B cell (primary cell): ENCODE measurements around the gene FRMD3. TPM values are rescaled to one million over a fixed set of nuclear protein-coding genes. Genes with fewer than 3 reads are reported as not detected.

Source experiments
- ATAC-seq: fragments of 200-7000 bp; cut with Tn5 transposase; one replicate; pipeline ENCODE4 v1.10.0; 2021; ENCODE audit warnings: low read depth, mild to moderate bottlenecking, moderate number of reproducible peaks, moderate library complexity
- CTCF ChIA-PET: fragments of 350-600 bp; sonication (Branson Sonifier 250); formaldehyde crosslinking; loops from one replicate; lab custom pipeline; 2021; ENCODE audit warnings: antibody characterized with exemption, inconsistent platforms; lab: Charles Lee
- POLR2A ChIA-PET: fragments of 350-600 bp; sonication (Branson Sonifier 250); formaldehyde crosslinking; loops from one replicate; lab custom pipeline; 2021; ENCODE audit warnings: antibody characterized with exemption; lab: Charles Lee
- DNase-seq: peaks from one replicate; pipeline ENCODE4 v3.0.0; 2013
- H2AFZ ChIP-seq: 2 replicates; pipeline ENCODE4 v1.6.1; 2012; ENCODE audit warnings: mild to moderate bottlenecking, low read depth, low read length; ENCODE audit not compliant: insufficient read depth, poor library complexity, severe bottlenecking
- H3K27ac ChIP-seq, 2 donors: 1 replicate in 1 of 2; 2 replicates in 1 of 2; pipeline ENCODE4 v1.5.1; 2012 to 2013; ENCODE audit warnings: low read length in 2 of 2, mild to moderate bottlenecking in 2 of 2, moderate library complexity in 1 of 2
- H3K27me3 ChIP-seq, 4 experiments: fragments of 200-600 bp in 1 of 4; sonication (generic) in 1 of 4; replicated peaks in 1 of 4; 1 replicate in 2 of 4; 2 replicates in 2 of 4; pipeline versions ENCODE4 v1.6.1 to v1.7.0; 2013 to 2016; ENCODE audit warnings: low read length in 3 of 4, mild to moderate bottlenecking in 2 of 4, mixed read lengths in 1 of 4, moderate library complexity in 1 of 4; ENCODE audit not compliant: insufficient read depth in 4 of 4, control insufficient read depth in 3 of 4; ENCODE audit errors: control extremely low read depth in 1 of 4
- H3K36me3 ChIP-seq, 2 experiments: replicated peaks in 1 of 2; 1 replicate in 1 of 2; 2 replicates in 1 of 2; pipeline versions ENCODE4 v1.6.1 to v1.7.1; 2013; ENCODE audit warnings: low read length in 1 of 2; ENCODE audit not compliant: insufficient read depth in 2 of 2, control insufficient read depth in 1 of 2; ENCODE audit errors: control extremely low read depth in 1 of 2, extremely low read depth in 1 of 2
- H3K4me1 ChIP-seq, 2 donors: fragments of 200-600 bp in 1 of 2; sonication (generic) in 1 of 2; 1 replicate in 1 of 2; 2 replicates in 1 of 2; pipeline versions ENCODE4 v1.5.1 to v1.6.1; 2013 to 2017; ENCODE audit warnings: low read length in 2 of 2; ENCODE audit not compliant: control insufficient read depth in 2 of 2, insufficient read depth in 2 of 2
- H3K4me2 ChIP-seq: replicated peaks from 2 replicates; pipeline ENCODE3; 2012; ENCODE audit warnings: mild to moderate bottlenecking, low read depth, low read length; ENCODE audit not compliant: poor library complexity, severe bottlenecking
- H3K4me3 ChIP-seq, 5 experiments: fragments of 200-600 bp in 1 of 5; sonication (generic) in 1 of 5; 1 replicate in 3 of 5; 2 replicates in 2 of 5; pipeline versions ENCODE4 v1.5.1 to v1.7.0; 2011 to 2016; ENCODE audit warnings: low read length in 4 of 5, mild to moderate bottlenecking in 4 of 5, low read depth in 2 of 5, control low read depth in 1 of 5, moderate library complexity in 1 of 5; ENCODE audit not compliant: insufficient read depth in 1 of 5; ENCODE audit errors: control extremely low read depth in 1 of 5, extremely low read depth in 1 of 5
- H3K79me2 ChIP-seq: fragments of 200-600 bp; sonication (generic); one replicate; pipeline ENCODE4 v1.6.0; 2016; ENCODE audit warnings: low read length; ENCODE audit not compliant: control insufficient read depth, insufficient read depth
- H3K9ac ChIP-seq: fragments of 200-600 bp; sonication (generic); 2 replicates; pipeline ENCODE4 v1.6.1; 2017; ENCODE audit warnings: mild to moderate bottlenecking, low read length, moderate library complexity
- H3K9me3 ChIP-seq, 3 donors: one replicate each; pipeline versions ENCODE4 v1.6.1 to v1.7.1; 2013; ENCODE audit warnings: low read length in 2 of 3; ENCODE audit not compliant: control insufficient read depth in 2 of 3, insufficient read depth in 1 of 3; ENCODE audit errors: control extremely low read depth in 1 of 3
- H4K20me1 ChIP-seq: 2 replicates; pipeline ENCODE4 v1.6.0; 2012; ENCODE audit warnings: mild to moderate bottlenecking, low read length; ENCODE audit not compliant: insufficient read depth, control insufficient read depth, poor library complexity, severe bottlenecking
- H3K27ac Mint-ChIP-seq: one replicate; pipeline ENCODE4 v1.8.0; 2021; ENCODE audit warnings: mixed read lengths
- H3K27me3 Mint-ChIP-seq: one replicate; pipeline ENCODE4 v1.8.0; 2021; ENCODE audit warnings: mixed read lengths
- H3K4me1 Mint-ChIP-seq: one replicate; pipeline ENCODE4 v1.8.0; 2021; ENCODE audit warnings: mixed read lengths
- H3K4me3 Mint-ChIP-seq: one replicate; pipeline ENCODE4 v1.8.0; 2021; ENCODE audit warnings: mixed read lengths
- H3K9me3 Mint-ChIP-seq: one replicate; pipeline ENCODE4 v1.8.0; 2022; ENCODE audit warnings: mixed read lengths; ENCODE audit not compliant: insufficient read depth
- CTCF ChIP-seq: fragments of 200-600 bp; IDR thresholded peaks from one replicate; pipeline ENCODE4 v1.8.0; 2022; ENCODE audit warnings: antibody characterized with exemption, mild to moderate bottlenecking
- EZH2 ChIP-seq: IDR thresholded peaks from 2 replicates; pipeline ENCODE4 v1.6.1; 2012; ENCODE audit warnings: borderline replicate concordance, low read depth, mild to moderate bottlenecking, moderate library complexity, low read length; ENCODE audit not compliant: insufficient read depth, poor library complexity, severe bottlenecking
- WGBS: methylation state at CpG from one replicate; pipeline ENCODE4 v1.1.5; 2013; ENCODE audit warnings: missing lambda C conversion rate; ENCODE audit not compliant: insufficient coverage; 5-methylcytosine and 5-hydroxymethylcytosine counted together
- intact Hi-C: fragments of 100-400 bp; cut with micrococcal nuclease; formaldehyde crosslinking; loops from one replicate; pipeline ENCODE4 v1.10.0; 2022
- polyA plus RNA-seq: library from polyadenylated mRNA; depleted of rRNA; stranded (reverse); fragments of >200 nt; gene quantifications from 2 replicates; pipeline ENCODE4 v1.2.3, GENCODE V29; 2012
- total RNA-seq, 2 donors: library from RNA; stranded (reverse); fragments of 120-200 nt in 1 of 2; gene quantifications; 1 replicate in 1 of 2; 2 replicates in 1 of 2; pipeline versions ENCODE4 v1.2.3 to v1.2.4, GENCODE V29; 2013 to 2022

FRMD3 gene
- total and polyA plus RNA-seq, 2 donors (not counting 1 experiment from before 2014, with no cell fraction given): 0.37 to 0.49 TPM

DNA sequence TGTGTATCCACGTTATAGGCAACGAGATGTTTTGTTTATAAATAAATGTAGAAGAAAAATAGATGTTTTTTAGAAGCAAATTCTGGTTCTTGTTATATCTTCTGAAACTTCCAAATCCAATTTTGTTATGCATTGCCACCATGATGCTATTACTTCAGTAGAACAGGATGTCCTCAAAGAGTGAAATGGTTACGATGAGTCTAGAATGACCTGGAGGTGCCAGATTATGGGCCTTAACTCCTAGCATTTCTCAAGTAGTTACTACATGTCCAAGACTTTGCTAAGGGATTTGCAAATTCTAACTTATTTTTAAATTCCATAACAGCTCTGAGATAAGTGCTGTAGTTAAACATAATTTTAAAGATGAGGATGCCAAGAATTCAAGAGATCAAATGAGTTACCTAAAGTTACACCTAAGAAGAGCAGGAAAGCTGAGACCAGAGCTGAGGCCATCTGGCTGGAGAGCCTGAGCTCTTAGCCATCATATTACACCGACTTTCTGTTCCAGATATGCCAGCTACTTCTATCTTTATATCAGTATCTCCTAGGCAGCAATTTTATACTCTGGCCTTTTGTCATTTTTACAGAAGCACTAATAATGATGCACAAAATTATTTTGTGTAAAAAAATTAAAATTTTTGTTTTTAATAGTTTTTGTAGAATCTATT is 302.0 kb downstream of the FRMD3 start:
- no peak overlapping the region for H3K4me3 Mint-ChIP-seq
- POLR2A ChIA-PET: no interaction called here
- H3K4me1 ChIP-seq: no peaks in the 10 kb centered on the region
- H3K4me1 Mint-ChIP-seq: no peaks in the 10 kb centered on the region
- no peaks in the 10 kb centered on the region for H3K9me3 ChIP-seq
- H3K9ac ChIP-seq: no peak overlapping the region
- H4K20me1 ChIP-seq: no peaks in the 10 kb centered on the region
- no peaks in the 10 kb centered on the region for H3K27me3 ChIP-seq
- H2AFZ ChIP-seq: no peak overlapping the region
- WGBS: no CpG with 5 or more reads among the region's 4 CpGs
- no peak for DNase-seq
- no peak for TF ChIP-seq CTCF
- TF ChIP-seq EZH2: no peak
- no peak overlapping the region for H3K4me2 ChIP-seq
- no peak overlapping the region for H3K4me3 ChIP-seq
- ATAC-seq: no peak
- H3K79me2 ChIP-seq: no peaks in the 10 kb centered on the region
- intact Hi-C loops: no loop called here
- H3K36me3 ChIP-seq: no peaks in the 10 kb centered on the region
- CTCF ChIA-PET: no interaction called here
- no peak overlapping the region for H3K27ac ChIP-seq
- H3K9me3 Mint-ChIP-seq: no peaks in the 10 kb centered on the region
- H3K27me3 Mint-ChIP-seq: no peaks in the 10 kb centered on the region
- H3K27ac Mint-ChIP-seq: no peak overlapping the region

DNA sequence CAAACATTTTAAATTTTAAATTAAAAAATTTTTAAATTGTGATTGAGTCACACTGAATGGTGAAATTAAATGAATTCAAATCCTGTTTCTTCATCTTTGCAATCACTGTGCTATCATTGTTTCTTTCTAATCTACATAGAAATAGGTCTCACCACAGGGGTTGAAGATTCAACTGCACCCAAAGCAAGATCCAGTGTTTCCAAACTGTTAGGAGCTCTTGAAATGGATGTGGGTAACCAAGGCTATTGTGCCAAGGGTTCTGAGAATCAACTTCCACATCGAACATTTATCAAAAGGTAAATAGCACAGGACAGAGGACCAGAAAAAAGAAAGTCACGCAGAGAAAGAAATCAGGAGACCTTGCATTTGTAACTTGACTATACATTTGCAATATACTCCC is 302.7 kb downstream of the FRMD3 start:
- H3K27ac ChIP-seq: no peak overlapping the region
- WGBS: 100% methylated on average over 1 of the region's 2 CpGs
- no peaks in the 10 kb centered on the region for H3K36me3 ChIP-seq
- H3K27ac Mint-ChIP-seq: no peak overlapping the region
- no peak overlapping the region for H3K9ac ChIP-seq
- no peaks in the 10 kb centered on the region for H3K4me1 ChIP-seq
- ATAC-seq (no peak), DNase-seq (no peak)
- no peaks in the 10 kb centered on the region for H4K20me1 ChIP-seq
- intact Hi-C loops: no loop called here
- no peak overlapping the region for H3K4me3 Mint-ChIP-seq
- H3K4me3 ChIP-seq: no peak overlapping the region
- no peaks in the 10 kb centered on the region for H3K9me3 ChIP-seq
- ChIA-PET CTCF (no interaction called here), POLR2A (no interaction called here)
- no peaks in the 10 kb centered on the region for H3K9me3 Mint-ChIP-seq
- H3K4me2 ChIP-seq: no peak overlapping the region
- H2AFZ ChIP-seq: no peak overlapping the region
- TF ChIP-seq EZH2: no peak
- no peak for TF ChIP-seq CTCF
- H3K27me3 Mint-ChIP-seq: no peaks in the 10 kb centered on the region
- no peaks in the 10 kb centered on the region for H3K4me1 Mint-ChIP-seq
- no peaks in the 10 kb centered on the region for H3K27me3 ChIP-seq
- no peaks in the 10 kb centered on the region for H3K79me2 ChIP-seq
